ENCODE data around the gene ADGRG3.

The ADGRG3 gene

DNA sequence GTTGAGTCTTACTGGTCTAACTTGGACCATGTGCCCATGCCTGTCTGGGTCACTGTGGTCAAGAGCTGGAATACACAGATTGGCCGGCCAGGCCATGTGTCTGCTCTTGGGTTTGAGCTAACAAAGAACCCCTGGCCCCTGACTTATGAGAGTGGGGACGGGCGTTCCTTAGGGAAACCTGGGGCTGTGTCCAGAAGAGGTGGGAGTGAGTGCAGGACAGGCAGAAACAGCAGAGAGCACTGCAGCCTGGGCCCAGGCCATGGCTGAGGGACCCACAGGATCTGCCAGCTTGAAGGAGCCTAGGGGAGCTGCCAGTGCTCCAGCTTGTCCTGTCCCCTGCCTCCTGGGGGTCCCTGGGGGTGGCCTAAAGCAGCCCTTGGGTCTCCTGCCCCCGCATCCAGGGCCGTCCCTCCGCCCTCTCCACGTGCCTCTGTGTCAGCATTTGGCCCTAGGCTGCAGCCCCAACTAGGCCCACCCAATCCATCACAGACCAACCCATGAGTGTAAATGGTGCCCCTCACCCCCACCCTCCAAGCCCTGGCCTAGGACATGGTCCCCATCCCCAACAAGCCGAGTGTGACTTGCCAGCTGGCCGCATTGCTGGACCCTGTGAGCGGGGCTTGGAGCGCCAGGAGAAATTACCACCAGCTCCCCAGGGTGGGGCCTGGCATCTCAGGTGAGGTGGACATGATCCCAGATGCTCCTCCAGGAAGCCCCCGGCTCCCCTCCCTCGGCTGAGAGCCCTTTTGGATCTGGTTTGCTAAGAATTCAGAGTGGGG, 14.0 kb downstream of the ADGRG3 start:
- Histone ChIP-seq H3K27me3 (replicated peaks; ENCODE audit: control insufficient read depth, insufficient read depth, low read length) (peaks cover 45% of the 10 kb centered on the region), H3K4me1 (ENCODE audit: control insufficient read depth, insufficient read depth, low read length) (no peaks in the 10 kb centered on the region), H3K9ac (ENCODE audit: low read length) (no peak overlapping the region), H3K9me3 (ENCODE audit: control insufficient read depth, low read length) (no peaks in the 10 kb centered on the region), H3K4me3 (ENCODE audit: low read length) (no peak overlapping the region), H3K36me3 (ENCODE audit: control insufficient read depth, insufficient read depth, low read length, severe bottlenecking) (no peaks in the 10 kb centered on the region)
- no peak for DNase-seq (ENCODE audit: low read depth)

DNA sequence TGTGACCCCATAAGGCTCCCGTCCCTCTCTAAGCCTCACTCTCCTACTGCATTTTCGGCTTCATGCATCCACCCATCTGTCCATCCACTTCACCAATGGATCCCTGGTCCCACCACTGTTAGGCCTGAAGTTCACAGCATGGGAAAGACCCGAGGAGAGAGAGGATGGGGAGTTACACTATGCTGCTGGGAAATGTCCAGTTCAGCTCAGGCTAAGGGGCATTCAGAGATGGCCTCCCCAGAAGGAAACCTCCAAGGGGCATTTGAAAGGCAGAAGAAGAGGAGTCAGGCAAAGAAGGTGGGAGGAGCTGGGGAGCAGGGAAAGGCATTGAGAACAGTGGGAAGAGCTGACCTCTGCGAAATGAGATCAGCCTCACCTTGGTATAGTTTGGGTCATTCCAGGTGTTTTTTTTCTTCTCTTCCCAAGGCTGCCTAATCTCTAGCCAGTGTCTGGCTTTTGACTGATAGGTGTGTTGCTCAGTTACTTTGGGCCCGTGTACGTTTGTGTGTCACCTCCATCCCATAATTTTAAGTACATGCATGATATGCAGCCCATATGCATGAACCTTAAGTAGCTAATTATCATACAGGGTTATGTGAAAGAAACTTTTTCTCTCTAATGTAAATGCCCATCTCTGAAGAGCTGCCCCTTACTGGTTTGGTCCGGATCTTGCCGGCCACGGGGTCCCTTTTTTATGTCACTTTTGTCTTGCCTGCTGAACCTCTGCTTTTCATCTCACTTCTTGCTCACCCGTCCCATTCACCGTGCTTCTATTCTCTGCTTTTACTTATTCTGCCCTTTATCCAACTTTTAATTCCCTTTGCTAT, 14.9 kb downstream of the ADGRG3 start:
- no peak for DNase-seq (ENCODE audit: low read depth)
- Histone ChIP-seq H3K27me3 (replicated peaks; ENCODE audit: control insufficient read depth, insufficient read depth, low read length) (peaks cover 43% of the 10 kb centered on the region), H3K36me3 (ENCODE audit: control insufficient read depth, insufficient read depth, low read length, severe bottlenecking) (no peaks in the 10 kb centered on the region), H3K9ac (ENCODE audit: low read length) (no peak overlapping the region), H3K9me3 (ENCODE audit: control insufficient read depth, low read length) (no peaks in the 10 kb centered on the region), H3K4me1 (ENCODE audit: control insufficient read depth, insufficient read depth, low read length) (no peaks in the 10 kb centered on the region), H3K4me3 (ENCODE audit: low read length) (no peak overlapping the region)

DNA sequence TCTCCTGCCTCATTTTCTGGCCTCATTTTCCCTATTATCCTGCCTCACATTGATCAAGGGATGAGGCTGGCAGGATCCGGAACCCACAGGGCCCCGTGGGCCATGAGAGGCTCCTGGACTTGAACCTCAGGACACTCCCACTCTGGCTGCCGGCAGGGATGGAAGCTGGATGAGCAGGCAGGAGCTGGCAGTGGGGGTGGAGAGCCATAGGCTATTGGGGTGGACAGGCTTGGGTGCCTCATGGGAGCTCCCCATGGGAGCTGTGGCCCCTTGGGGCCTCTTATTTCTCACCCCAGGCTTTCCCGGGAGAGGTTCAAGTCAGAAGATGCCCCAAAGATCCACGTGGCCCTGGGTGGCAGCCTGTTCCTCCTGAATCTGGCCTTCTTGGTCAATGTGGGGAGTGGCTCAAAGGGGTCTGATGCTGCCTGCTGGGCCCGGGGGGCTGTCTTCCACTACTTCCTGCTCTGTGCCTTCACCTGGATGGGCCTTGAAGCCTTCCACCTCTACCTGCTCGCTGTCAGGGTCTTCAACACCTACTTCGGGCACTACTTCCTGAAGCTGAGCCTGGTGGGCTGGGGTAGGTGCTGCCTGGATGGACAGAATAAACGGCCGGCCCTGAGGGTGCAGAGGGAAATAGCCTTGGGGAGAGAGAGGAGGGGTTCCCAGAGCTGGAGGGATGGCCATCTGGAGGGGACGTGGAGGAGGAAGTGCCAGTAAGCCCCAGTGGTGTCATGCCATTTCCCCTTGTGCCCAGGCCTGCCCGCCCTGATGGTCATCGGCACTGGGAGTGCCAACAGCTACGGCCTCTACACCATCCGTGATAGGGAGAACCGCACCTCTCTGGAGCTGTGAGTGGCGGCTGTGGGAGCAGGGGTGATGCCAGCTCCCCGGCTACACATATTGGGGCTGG, 15.8 kb downstream of the ADGRG3 start:
- no peak overlapping the region for H3K9ac ChIP-seq (ENCODE audit: low read length)
- no peak for DNase-seq (ENCODE audit: low read depth)
- no peaks in the 10 kb centered on the region for H3K4me1 ChIP-seq (ENCODE audit: control insufficient read depth, insufficient read depth, low read length)
- no peaks in the 10 kb centered on the region for H3K36me3 ChIP-seq (ENCODE audit: control insufficient read depth, insufficient read depth, low read length, severe bottlenecking)
- no peak overlapping the region for H3K4me3 ChIP-seq (ENCODE audit: low read length)
- no peaks in the 10 kb centered on the region for H3K9me3 ChIP-seq (ENCODE audit: control insufficient read depth, low read length)
- peaks cover 34% of the 10 kb centered on the region for H3K27me3 ChIP-seq (replicated peaks; ENCODE audit: control insufficient read depth, insufficient read depth, low read length)

DNA sequence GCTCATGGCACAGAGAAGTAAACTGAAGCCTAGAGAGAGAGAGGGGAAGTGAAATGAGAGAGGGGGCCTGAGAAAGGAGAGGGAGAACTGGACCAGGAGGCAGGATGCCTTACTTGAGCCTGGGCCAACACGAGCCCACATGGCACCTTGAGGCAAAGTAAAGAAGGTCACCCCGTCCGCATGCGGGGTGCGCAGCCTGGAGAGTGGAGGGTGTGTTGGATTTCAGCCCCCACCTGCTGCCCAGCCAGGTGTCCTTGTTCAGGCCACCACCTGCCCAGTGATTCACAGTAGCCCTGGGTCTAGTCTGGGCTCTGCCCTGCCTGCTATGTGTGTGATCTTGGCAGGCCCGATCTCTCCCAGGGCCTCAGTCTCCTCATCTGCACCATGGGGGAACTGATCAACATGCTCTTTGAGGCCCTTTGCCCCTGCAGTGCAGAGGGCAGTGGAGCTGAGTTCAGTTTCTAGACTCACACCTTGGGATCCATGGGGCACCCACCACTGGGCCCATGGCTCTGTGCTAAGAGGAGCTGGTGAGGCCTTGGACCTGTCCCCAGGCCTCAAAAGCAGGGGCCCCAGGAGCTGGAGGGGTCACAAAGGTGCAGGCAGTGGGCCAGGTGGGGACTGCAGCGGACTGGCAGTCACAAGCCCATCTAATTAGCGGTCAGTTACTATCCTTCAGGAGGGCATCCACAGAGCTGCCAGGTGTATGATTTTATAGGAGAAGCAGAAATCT, 16.7 kb downstream of the ADGRG3 start:
- no peaks in the 10 kb centered on the region for H3K4me1 ChIP-seq (ENCODE audit: control insufficient read depth, insufficient read depth, low read length)
- no peaks in the 10 kb centered on the region for H3K36me3 ChIP-seq (ENCODE audit: control insufficient read depth, insufficient read depth, low read length, severe bottlenecking)
- peaks cover 36% of the 10 kb centered on the region for H3K27me3 ChIP-seq (replicated peaks; ENCODE audit: control insufficient read depth, insufficient read depth, low read length)
- no peak for DNase-seq (ENCODE audit: low read depth)
- H3K9ac ChIP-seq (ENCODE audit: low read length), result no peak overlapping the region
- no peak overlapping the region for H3K4me3 ChIP-seq (ENCODE audit: low read length)
- H3K9me3 ChIP-seq (ENCODE audit: control insufficient read depth, low read length), result no peaks in the 10 kb centered on the region

DNA sequence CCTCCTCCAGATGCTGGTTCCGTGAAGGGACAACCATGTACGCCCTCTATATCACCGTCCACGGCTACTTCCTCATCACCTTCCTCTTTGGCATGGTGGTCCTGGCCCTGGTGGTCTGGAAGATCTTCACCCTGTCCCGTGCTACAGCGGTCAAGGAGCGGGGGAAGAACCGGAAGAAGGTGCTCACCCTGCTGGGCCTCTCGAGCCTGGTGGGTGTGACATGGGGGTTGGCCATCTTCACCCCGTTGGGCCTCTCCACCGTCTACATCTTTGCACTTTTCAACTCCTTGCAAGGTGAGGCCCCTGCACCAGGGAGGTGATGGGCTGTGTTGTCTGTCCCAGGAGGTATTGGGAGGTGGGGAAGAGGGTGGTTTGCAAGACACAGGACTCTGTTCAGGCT, 17.5 kb downstream of the ADGRG3 start:
- no peak overlapping the region for H3K9ac ChIP-seq (ENCODE audit: low read length)
- H3K27me3 ChIP-seq (replicated peaks; ENCODE audit: control insufficient read depth, insufficient read depth, low read length), result peaks cover 42% of the 10 kb centered on the region
- H3K4me3 ChIP-seq (ENCODE audit: low read length), result no peak overlapping the region
- H3K36me3 ChIP-seq (ENCODE audit: control insufficient read depth, insufficient read depth, low read length, severe bottlenecking), result no peaks in the 10 kb centered on the region
- DNase-seq (ENCODE audit: low read depth), result no peak
- no peaks in the 10 kb centered on the region for H3K4me1 ChIP-seq (ENCODE audit: control insufficient read depth, insufficient read depth, low read length)
- no peaks in the 10 kb centered on the region for H3K9me3 ChIP-seq (ENCODE audit: control insufficient read depth, low read length)

DNA sequence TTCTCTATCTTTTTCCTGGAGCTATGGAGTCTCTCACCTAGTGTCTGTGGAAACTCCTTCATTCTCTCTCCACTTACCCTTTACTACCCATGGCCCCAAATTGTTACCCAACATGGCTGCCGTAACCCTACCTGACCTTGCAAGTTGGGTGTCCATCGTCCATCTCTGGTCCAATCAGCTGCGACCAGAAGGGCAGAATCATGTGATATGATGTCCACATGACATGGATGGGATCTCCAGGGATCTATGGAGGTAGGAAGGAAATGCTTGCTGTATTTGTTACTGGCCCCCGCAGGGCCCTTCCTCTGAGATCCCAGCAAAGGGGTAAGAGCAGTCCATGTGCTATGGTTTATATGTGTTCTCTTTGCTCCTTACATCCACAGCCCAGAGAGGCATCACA, 18.5 kb downstream of the ADGRG3 start:
- Histone ChIP-seq H3K27me3 (replicated peaks; ENCODE audit: control insufficient read depth, insufficient read depth, low read length) (peaks cover 52% of the 10 kb centered on the region), H3K36me3 (ENCODE audit: control insufficient read depth, insufficient read depth, low read length, severe bottlenecking) (no peaks in the 10 kb centered on the region), H3K9ac (ENCODE audit: low read length) (no peak overlapping the region), H3K9me3 (ENCODE audit: control insufficient read depth, low read length) (no peaks in the 10 kb centered on the region), H3K4me1 (ENCODE audit: control insufficient read depth, insufficient read depth, low read length) (no peaks in the 10 kb centered on the region), H3K4me3 (ENCODE audit: low read length) (no peak overlapping the region)
- no peak for DNase-seq (ENCODE audit: low read depth)

DNA sequence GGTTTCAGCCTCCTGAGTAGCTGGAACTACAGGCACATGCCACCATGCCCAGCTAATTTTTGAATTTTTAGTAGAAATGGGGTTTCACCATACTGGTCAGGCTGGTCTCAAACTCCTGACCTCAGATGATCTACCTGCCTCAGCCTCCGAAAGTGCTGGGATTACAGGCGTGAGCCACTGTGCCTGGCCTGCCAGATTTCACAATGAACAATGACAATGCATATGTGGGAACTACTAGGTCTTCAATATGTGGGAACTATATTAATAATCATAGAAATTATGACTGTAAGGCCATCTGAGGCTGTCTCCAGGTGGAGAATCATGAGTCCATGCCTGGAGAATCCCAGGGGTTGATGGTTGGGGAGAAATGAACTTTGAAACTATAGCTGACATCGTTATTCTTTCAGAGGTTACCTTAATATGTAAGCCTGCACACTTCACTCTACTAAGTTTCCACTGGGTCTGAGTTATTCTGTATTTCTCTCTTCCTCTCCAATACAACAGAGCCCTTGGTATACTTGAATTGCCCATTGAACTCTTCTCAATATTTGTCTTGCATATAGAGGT, 19.3 kb downstream of the ADGRG3 start:
- H3K4me3 ChIP-seq (ENCODE audit: low read length), result no peak overlapping the region
- no peak for DNase-seq (ENCODE audit: low read depth)
- no peak overlapping the region for H3K9ac ChIP-seq (ENCODE audit: low read length)
- H3K4me1 ChIP-seq (ENCODE audit: control insufficient read depth, insufficient read depth, low read length), result no peaks in the 10 kb centered on the region
- peaks cover 47% of the 10 kb centered on the region for H3K27me3 ChIP-seq (replicated peaks; ENCODE audit: control insufficient read depth, insufficient read depth, low read length)
- H3K36me3 ChIP-seq (ENCODE audit: control insufficient read depth, insufficient read depth, low read length, severe bottlenecking), result no peaks in the 10 kb centered on the region
- no peaks in the 10 kb centered on the region for H3K9me3 ChIP-seq (ENCODE audit: control insufficient read depth, low read length)

DNA sequence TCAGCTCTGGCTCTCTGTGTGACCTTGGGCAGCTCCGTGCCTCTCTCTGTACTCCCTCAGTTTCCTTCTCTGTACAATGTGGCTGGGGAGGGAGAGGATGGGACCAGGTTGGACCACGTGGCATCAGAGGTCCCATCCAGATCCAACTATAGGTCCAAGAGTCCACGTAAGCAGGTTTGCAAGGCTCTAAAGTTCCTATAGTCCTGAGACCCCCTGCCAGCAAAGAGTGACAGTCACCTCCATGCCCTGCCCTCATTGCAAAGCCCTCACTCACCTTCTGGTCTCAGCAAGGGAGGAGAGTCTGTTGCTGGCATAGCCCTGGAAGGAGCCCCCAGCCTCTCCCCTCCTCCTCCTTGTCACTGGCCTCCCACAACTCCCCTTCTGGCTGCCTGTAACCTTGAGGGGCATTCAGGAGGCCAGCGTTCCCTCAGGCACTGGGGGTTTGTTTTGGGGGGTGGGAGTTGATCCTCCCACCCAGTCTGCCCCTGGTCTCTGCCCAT, 20.4 kb downstream of the ADGRG3 start:
- H3K27me3 ChIP-seq (replicated peaks; ENCODE audit: control insufficient read depth, insufficient read depth, low read length), result peaks cover 44% of the 10 kb centered on the region
- H3K9me3 ChIP-seq (ENCODE audit: control insufficient read depth, low read length), result no peaks in the 10 kb centered on the region
- no peaks in the 10 kb centered on the region for H3K36me3 ChIP-seq (ENCODE audit: control insufficient read depth, insufficient read depth, low read length, severe bottlenecking)
- H3K4me1 ChIP-seq (ENCODE audit: control insufficient read depth, insufficient read depth, low read length), result no peaks in the 10 kb centered on the region
- H3K4me3 ChIP-seq (ENCODE audit: low read length), result no peak overlapping the region
- no peak overlapping the region for H3K9ac ChIP-seq (ENCODE audit: low read length)
- no peak for DNase-seq (ENCODE audit: low read depth)

DNA sequence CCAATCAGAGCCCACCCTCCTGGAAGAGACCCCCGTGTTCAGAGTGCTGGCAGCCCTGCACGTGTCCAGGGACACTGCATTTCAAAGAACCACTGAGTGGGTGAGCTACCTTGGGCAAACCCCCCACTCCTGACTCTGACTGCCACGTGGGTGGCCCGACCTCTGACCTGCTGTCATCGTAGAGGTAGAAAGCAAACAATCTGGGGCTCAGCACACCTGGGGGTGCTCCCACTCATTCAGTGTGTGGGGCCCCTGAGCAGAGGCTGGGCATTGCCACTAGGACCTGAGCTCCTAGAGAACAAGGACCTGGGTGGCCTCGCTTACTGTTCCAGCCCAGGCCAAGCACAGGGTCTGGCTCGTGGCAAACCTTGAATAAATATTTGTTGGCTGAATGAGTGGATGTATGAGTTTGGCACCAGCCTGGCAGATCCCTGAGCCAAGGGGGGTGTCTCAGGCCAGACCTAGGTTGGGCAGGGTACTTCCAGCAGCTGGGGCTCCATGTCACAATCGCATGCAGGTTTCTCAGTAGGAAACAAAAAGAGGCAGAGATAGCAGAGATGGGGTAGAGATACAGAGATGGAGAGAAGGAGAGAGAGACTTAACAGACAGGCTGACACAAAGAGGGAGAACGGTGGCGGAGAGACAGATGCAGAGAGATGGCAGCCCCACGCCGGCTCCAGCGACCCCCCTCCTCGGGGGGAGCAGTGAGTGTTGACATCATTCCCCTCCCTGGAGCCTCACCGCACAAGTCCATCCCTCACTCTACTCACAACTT, 21.1 kb downstream of the ADGRG3 start:
- Histone ChIP-seq H3K4me3 (ENCODE audit: low read length) (no peak overlapping the region), H3K36me3 (ENCODE audit: control insufficient read depth, insufficient read depth, low read length, severe bottlenecking) (no peaks in the 10 kb centered on the region), H3K27me3 (replicated peaks; ENCODE audit: control insufficient read depth, insufficient read depth, low read length) (peaks cover 44% of the 10 kb centered on the region), H3K9ac (ENCODE audit: low read length) (no peak overlapping the region), H3K4me1 (ENCODE audit: control insufficient read depth, insufficient read depth, low read length) (no peaks in the 10 kb centered on the region), H3K9me3 (ENCODE audit: control insufficient read depth, low read length) (no peaks in the 10 kb centered on the region)
- DNase-seq (ENCODE audit: low read depth), result no peak
